Measurements from ENCODE around the gene ARHGAP21. TPM values are rescaled to one million over a fixed set of nuclear protein-coding genes. Genes with fewer than 3 reads are reported as not detected.

ARHGAP21 gene
- total RNA-seq, 2 donors from 2014 or later: 18.4 to 27.2 TPM

DNA sequence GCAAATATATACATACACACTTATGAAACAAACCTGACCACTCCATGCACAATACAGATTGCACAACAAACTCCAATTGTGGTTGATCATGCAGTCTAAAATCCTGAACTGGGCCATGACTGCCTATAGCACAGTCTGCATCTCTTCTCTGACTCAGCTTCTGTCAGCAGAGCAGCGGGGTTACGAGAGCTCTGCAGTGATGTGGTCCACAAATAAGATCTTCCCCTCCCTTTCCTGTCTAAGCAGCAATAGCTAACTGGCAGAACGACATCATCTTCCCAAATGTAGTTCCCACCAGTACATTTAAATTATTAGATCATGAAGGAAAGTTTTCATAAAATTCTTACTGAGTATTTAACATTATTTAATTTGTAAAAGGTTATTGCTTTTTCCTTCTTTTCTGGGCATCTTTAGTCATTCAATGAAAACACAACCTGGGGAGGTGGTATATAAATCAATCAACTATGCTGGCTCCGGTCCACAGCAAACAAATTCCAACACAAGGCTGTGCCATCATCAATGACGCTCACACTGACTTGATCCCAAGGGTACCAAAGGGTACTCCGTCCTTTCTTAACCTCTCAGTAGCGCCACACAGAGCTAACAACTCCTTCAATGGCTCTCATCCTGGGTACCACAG lies 17.1 kb downstream of the ARHGAP21 start:
- H3K36me3 Mint-ChIP-seq: no peaks in the 10 kb centered on the region
- H3K9me3 Mint-ChIP-seq: no peaks in the 10 kb centered on the region
- ATAC-seq (peak; percentile 77 to 82), DNase-seq (ENCODE audit: low spot score in 2 of 2) (peak in 1 of 2 donors; percentile 21)
- no peak overlapping the region for H3K27ac Mint-ChIP-seq

DNA sequence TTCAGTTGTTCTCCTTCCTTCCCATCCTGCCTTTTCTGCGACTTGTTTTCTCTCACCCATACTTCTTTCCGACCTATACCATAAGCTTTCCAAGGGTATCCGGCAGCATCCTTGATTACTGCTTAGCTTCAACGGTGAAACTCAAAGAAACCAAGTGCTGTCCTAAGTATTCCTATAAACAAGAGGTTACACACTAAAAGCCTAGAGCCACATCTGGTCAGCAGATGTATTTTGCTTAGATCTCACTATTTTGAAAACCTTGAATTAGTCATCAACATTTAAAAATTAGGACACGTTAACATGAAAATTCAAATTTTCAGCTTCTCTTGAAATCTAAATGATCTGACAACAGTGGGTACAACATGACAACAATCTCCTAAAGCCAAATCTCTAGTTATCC lies 20.0 kb downstream of the ARHGAP21 start:
- Mint-ChIP-seq H3K27ac (no peak overlapping the region), H3K36me3 (no peaks in the 10 kb centered on the region), H3K9me3 (no peaks in the 10 kb centered on the region)
- DNase-seq (ENCODE audit: low spot score in 2 of 2): no peak
- no peak for ATAC-seq

DNA sequence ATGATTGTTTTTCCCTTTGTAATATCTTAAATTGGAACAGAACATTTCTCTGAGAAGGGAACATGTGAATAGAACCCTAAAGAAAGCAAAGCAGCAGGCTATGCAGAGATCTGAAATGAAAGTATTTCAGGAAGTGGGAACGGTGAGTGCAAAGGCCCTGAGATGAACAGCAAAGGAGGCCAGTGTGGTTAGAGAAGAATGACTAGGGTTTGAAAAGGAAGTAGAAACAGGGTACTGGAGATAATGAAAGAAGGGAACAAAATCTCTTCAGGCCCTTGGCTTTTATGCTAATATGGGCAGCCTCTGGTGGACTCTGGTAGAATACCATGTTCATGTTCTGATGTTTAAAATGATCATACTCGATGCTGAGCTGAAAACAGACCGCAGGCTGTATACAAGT lies 22.2 kb downstream of the ARHGAP21 start:
- ATAC-seq: peak; percentile 88 to 91

DNA sequence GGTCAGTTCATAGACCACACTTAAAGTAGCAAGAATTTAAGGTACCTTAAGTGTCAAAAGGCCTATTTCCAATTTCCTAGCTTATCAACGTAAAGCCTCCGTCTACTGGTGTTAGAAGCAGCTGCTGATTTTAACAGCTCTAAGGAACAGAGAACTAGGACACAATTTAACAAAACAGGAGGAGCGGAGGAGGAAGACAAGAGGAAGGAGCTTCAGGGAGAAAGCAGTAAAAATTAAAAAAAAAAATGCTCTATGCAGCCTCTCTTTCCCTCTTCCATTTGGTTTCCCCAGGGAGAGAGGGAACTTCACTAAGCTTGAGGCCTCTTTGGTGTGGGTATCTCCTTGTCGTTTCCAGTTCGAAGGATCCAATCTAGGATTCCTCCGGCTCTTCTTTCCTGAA lies 22.7 kb downstream of the ARHGAP21 start:
- Mint-ChIP-seq H3K27ac (no peak overlapping the region), H3K36me3 (no peaks in the 10 kb centered on the region), H3K9me3 (no peaks in the 10 kb centered on the region)
- ATAC-seq (no peak), DNase-seq (ENCODE audit: low spot score in 2 of 2) (no peak)

More for the DNA sequence above, 22.2 kb downstream of the ARHGAP21 start:
- Mint-ChIP-seq H3K27ac (no peak overlapping the region), H3K36me3 (no peaks in the 10 kb centered on the region), H3K9me3 (no peaks in the 10 kb centered on the region)
- no peak for DNase-seq (ENCODE audit: low spot score in 2 of 2)

DNA sequence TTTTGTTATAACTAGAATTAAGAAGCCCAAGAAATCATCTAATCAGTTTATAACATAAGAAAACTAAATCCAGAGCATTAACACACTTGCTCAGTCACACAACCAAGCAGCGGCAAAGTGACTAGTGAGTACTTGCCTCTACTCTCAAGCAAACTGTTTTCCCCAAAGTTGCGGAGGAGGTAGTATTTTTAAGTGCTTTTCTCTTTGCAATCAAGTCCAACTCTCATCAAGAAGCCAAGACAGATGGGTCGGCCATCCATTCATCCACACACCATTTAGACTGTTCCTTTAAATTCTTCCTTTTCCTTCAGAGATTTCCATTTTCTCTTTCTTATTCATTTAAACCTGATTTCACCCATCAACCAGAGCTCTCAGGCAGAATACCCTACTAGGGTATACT lies 25.4 kb downstream of the ARHGAP21 start:
- H3K27ac Mint-ChIP-seq: no peak overlapping the region
- no peaks in the 10 kb centered on the region for H3K36me3 Mint-ChIP-seq
- ATAC-seq (no peak), DNase-seq (ENCODE audit: low spot score in 2 of 2) (no peak)
- no peaks in the 10 kb centered on the region for H3K9me3 Mint-ChIP-seq

DNA sequence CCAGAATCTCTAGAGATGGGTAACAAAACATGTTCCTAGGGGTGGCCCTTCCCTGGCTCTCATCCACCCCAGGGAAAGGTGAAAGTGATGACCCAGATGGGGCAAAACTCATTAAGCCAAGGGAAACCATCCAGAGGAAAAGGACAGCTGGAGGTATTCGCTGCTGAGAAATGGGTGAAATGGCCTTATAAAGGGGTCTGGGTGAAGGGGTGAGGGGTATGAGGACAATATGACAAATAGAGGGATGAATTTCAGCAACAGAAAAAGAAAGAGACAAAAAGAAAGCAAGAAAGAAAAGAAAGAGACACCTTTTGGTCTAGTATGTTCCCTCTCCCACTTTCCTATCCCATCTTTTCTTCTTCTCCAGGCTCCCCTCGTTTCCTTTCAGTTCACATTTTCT lies 26.6 kb downstream of the ARHGAP21 start:
- Mint-ChIP-seq H3K27ac (peak overlapping the region in 1 of 2 donors; percentile 66), H3K36me3 (no peaks in the 10 kb centered on the region), H3K9me3 (no peaks in the 10 kb centered on the region)
- DNase-seq (ENCODE audit: low spot score in 2 of 2) (no peak), ATAC-seq (no peak)

DNA sequence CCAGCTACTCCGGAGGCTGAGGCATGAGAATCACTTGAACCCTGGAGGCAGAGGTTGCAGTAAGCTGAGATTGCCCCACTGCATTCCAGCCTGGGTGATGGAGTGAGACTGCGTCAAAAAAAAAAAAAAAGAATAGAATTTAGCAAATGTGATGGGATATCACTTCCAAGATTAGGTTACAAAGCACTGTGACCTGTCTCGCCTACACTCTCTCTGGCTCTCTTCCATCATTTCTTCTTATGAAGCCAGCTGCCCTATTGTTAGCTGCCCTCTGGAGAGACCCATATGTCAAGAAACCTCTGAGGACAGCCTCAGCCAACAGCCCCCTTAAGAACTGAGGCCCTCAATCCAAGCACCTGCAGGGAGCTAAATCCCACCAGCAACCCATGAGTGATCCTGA lies 28.2 kb downstream of the ARHGAP21 start:
- ATAC-seq (no peak), DNase-seq (ENCODE audit: low spot score in 2 of 2) (no peak)
- H3K27ac Mint-ChIP-seq: peak overlapping the region in 1 of 2 donors; percentile 5
- H3K9me3 Mint-ChIP-seq: no peaks in the 10 kb centered on the region
- H3K36me3 Mint-ChIP-seq: no peaks in the 10 kb centered on the region

DNA sequence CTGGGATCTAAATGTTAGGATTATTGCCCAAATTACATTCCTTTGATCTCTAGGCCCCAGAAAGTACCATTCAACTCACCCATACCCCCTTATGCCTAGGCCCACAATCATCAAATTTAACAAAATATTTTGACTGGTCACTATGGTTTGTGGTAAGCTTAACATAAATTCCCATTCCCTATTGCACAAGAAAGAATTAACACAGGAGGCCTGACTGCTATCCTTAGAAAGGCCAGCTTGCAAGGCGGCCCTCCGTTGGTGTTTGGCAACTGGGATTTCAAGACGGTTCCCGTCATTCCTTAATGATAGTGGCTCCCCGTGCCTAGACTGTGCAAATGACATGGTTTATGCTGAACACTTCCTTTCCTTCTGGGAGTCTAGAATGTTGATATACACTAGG lies 29.6 kb downstream of the ARHGAP21 start:
- H3K27ac Mint-ChIP-seq: no peak overlapping the region
- no peaks in the 10 kb centered on the region for H3K9me3 Mint-ChIP-seq
- ATAC-seq (no peak), DNase-seq (ENCODE audit: low spot score in 2 of 2) (no peak)
- no peaks in the 10 kb centered on the region for H3K36me3 Mint-ChIP-seq

DNA sequence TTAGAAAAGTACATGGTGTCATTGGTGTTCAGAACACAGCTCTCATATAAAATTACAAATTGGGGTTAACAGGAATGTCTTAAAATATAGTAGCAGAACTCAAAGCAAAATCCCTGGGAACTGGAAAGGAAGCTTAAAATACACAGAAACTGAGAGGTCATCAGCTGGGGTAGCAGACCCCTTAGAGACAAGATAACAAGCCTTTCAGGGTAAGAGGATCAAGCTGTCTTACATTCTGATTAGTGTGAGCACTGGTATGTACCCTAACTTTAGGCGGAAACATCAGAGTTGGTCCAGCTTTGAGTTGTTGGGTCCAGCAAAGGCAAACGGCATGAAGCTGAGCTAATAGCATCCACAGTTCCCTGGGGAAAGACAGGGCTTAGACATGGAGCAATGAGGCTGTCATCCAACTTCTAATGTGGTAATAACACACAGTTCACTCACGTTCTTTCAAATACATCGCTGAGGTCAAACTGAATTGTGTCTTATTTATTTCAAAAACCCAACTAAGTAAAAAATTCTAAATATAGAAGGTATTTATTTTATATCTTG lies 32.6 kb downstream of the ARHGAP21 start:
- no peaks in the 10 kb centered on the region for H3K36me3 Mint-ChIP-seq
- no peaks in the 10 kb centered on the region for H3K9me3 Mint-ChIP-seq
- DNase-seq (ENCODE audit: low spot score in 2 of 2) (no peak), ATAC-seq (no peak)
- H3K27ac Mint-ChIP-seq: no peak overlapping the region

DNA sequence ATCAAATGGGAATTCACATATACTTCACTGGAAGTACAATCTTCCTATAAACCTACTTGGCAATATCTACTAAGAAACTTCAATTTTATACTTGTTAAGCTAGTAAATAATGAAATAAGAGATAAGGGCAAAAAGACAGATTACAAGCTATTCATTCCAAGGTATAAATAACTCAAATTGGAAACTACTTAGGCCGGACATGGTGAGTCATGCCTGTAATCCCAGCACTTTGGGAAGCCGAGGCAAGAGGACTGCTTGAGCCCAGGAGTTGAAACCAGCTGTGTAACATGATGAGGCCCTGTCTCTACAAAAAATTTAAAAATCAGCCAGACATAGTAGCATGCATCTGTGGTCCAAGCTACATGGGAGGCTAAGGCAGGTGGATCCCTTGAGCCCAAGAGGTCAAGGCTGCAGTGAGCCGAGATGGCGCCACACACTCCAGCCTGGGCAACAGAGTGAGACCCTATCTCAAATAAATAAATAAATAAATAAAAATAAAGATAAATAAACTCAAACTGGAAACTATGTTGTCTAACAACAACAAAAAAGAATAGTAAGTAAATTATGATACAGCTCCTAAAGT lies 37.6 kb downstream of the ARHGAP21 start:
- DNase-seq (ENCODE audit: low spot score in 2 of 2) (no peak), ATAC-seq (no peak)
- H3K27ac Mint-ChIP-seq: no peak overlapping the region
- H3K9me3 Mint-ChIP-seq: no peaks in the 10 kb centered on the region
- no peaks in the 10 kb centered on the region for H3K36me3 Mint-ChIP-seq

DNA sequence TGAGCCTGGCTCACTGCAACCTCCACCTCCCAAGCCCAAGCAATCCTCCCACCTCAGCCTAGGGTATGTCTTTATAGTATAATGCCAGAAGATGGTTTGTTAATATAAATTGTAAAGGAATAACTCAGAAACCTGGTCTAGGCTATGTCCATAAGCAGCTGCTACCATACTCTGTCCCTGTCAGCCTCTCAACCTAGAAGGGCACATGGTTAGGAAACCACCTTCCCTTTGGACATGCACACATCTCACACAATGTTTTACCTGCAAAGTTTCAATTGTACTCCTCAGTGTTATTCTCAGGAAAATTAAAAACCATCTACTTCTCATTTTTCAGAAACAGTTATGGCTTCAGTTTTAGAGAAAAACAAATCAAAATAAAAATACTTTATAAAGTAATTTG lies 40.1 kb downstream of the ARHGAP21 start:
- no peaks in the 10 kb centered on the region for H3K36me3 Mint-ChIP-seq
- DNase-seq (ENCODE audit: low spot score in 2 of 2) (no peak), ATAC-seq (no peak)
- H3K9me3 Mint-ChIP-seq: no peaks in the 10 kb centered on the region
- H3K27ac Mint-ChIP-seq: no peak overlapping the region

DNA sequence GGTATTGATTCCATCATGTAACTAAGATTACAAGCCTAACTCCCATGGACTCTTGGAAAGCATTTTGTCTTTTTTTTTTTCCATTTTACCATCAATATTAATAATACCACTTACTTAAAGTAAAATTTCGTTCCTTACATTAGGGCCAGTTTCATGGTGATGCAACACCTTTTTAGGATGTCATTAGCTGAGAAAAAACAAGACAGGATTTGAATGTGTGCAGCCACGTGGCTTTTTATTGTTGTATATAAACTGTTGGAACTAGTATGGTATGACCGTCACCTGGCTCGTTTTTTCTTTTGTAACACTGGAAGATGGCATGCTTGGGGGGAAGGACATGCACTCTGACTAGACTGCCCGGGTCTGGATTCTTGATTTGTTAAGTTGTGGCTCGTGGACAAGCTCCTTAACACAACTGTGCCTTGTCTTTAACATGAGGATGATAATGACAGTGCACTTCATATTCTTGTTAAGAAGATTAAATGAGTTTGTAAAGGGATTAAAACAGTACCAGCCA lies 42.1 kb downstream of the ARHGAP21 start:
- ATAC-seq: no peak

DNA sequence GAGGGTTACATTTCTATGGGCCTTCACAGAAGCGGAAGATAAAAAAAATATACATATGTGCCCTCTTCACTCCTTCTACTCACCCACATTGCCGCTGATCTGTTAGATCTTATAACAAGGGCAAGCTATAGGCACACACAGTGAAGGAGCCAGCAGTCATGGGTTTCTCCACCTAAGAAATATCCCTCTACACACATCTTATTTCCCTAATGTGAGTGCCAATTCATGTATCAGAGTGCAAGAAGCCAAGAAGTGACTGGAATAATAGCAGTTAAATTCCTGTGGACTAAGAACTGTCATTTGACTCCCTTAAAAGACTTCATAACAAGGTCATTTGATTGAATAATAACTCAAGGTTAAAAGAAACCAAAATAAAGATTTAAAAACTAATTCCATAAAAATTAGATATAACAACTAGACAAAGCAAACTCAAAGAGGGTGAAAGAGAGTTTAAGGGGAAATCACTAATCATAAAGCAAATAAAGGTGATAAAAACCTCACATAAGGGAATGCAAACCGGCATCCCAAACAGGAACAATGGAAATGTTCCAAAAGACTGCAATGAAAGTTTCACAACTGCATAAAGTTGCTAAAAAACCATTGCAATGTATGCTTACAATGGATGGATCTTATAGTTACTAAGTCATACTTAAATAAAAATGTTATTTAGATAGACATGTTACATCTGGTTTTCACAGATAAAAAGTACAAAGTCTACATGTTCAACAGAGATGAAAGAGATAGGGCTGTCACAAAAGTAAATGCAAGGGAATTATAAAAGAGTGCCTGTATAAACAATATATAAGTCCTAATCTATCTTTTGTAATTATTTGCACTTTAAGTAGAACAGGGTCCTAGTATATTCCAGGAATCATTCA lies 42.8 kb downstream of the ARHGAP21 start:
- H3K9me3 Mint-ChIP-seq: no peaks in the 10 kb centered on the region
- ATAC-seq: no peak
- no peak for DNase-seq (ENCODE audit: low spot score in 2 of 2)
- H3K36me3 Mint-ChIP-seq: no peaks in the 10 kb centered on the region
- H3K27ac Mint-ChIP-seq: no peak overlapping the region

More for the DNA sequence above, 42.1 kb downstream of the ARHGAP21 start:
- Mint-ChIP-seq H3K36me3 (no peaks in the 10 kb centered on the region), H3K27ac (no peak overlapping the region), H3K9me3 (no peaks in the 10 kb centered on the region)
- no peak for DNase-seq (ENCODE audit: low spot score in 2 of 2)

DNA sequence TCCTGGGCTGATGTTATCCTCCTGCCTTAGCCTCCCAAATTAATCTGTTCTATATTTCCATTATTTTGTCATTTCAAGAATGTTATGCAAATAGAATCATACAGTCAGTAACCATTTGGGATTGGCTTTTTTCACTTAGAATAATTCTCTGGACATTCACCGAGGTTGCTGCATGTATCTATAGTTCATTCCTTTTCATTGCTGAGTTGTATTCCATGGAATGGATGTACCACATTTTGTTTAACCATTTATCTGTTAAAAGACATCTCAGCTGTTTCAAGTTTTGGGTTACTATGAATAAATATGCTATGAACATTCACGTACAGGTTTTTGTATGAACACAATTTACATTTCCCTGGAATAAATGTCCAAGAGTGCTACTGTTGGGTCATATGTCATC lies 44.9 kb downstream of the ARHGAP21 start:
- DNase-seq (ENCODE audit: low spot score in 2 of 2) (no peak), ATAC-seq (no peak)
- no peak overlapping the region for H3K27ac Mint-ChIP-seq
- no peaks in the 10 kb centered on the region for H3K9me3 Mint-ChIP-seq
- H3K36me3 Mint-ChIP-seq: no peaks in the 10 kb centered on the region

DNA sequence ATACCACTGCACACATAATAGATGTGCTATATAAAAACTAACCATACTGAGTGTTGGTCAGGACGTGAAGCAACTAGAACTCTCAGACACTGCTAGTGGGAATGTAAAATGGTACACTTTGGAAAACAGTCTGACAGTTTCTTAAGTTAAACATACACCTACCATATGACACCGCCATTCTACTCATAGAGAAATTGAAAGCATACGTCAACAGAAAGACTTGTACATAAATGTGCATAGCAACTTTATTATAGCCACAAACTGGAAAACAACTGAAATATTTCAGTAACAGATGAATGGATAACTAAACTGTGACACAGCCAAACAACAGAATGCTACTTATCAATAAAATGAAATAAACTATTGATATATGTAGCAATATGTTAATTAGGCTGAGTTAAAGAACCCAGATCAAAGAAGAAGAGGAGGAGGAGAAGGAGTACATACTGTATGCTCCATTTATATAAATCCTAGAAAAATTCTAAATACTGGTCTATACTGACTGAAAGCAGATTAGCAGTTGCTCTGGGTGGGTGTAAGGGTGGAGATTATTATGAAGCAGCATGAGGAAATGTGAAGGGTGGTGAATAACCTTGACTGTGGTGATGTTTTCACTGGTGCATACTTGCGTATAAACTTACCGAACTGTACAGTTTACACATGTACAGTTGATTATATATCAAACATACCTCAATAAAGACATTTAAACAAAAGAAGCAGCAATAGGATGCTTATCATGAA lies 48.6 kb downstream of the ARHGAP21 start:
- Mint-ChIP-seq H3K27ac (peak overlapping the region in 1 of 2 donors; percentile 89), H3K9me3 (peaks cover 0 to 5% of the 10 kb centered on the region in 2 donors)
- peak in 1 of 2 donors; percentile 77 for ATAC-seq

DNA sequence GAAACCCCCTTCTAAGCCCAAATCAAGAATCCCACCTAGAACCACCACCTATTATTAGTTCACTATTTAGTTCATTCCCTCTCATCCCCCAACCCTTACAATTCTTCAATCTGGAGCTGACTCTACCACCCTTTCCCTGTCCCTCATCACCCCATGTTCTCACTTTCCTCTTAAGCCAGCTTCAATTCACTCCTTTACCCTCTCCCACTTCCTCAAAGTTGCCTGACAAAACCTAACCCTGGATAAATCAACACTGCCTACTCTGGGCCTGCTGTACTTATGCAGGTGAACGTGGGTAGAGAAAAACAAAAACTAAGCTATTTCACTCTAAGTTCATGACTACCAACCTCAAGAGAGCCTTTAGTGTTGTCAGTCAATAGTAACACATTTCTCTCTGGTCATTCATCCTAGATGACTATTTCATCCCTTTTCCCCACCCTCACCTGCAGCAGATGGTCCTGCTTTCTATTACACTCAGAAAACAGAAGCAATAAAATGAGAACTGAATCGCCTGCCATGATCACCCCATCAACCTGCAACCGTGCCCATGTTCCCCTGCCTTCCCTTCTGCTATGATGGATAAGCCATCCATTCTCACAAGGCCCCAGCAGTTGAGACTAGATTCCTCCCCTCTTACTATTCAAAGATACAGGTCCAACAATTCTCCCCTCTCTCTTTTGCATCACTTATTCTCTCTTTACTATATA lies 52.6 kb downstream of the ARHGAP21 start:
- H3K27ac Mint-ChIP-seq: peak overlapping the region in 1 of 2 donors; percentile 76
- DNase-seq (ENCODE audit: low spot score in 2 of 2) (no peak), ATAC-seq (no peak)
- H3K36me3 Mint-ChIP-seq: no peaks in the 10 kb centered on the region
- H3K9me3 Mint-ChIP-seq: peaks cover 0 to 5% of the 10 kb centered on the region in 2 donors

More for the DNA sequence above, 48.6 kb downstream of the ARHGAP21 start:
- no peak for DNase-seq (ENCODE audit: low spot score in 2 of 2)
- no peaks in the 10 kb centered on the region for H3K36me3 Mint-ChIP-seq

Measured in activated naive CD4-positive, alpha-beta T cell treated with anti-CD3 and anti-CD28 coated beads, Interleukin-2, amount 50 U/mL, for 72 hours (primary cell).